Neural cell (in vitro differentiated cells): ENCODE data around the gene TUBB4B.

ENCODE experiments used
- EP300 ChIP-seq: fragments of 450-650 bp; conservative IDR thresholded peaks from 2 replicates; pipeline ENCODE4 v1.6.1; 2014; ENCODE audit warnings: antibody characterized with exemption, mild to moderate bottlenecking, moderate library complexity; ENCODE audit not compliant: poor library complexity, severe bottlenecking
- EZH2 ChIP-seq: fragments of 200-600, 300-800 bp; shearing (Covaris generic), sonication (generic); IDR thresholded peaks from 2 replicates; pipeline ENCODE4 v1.6.1; 2014; ENCODE audit warnings: antibody characterized with exemption, low read length, borderline replicate concordance, mild to moderate bottlenecking; ENCODE audit not compliant: insufficient read depth, poor library complexity, severe bottlenecking
- MXI1 ChIP-seq: fragments of 450-650 bp; conservative IDR thresholded peaks from 2 replicates; pipeline ENCODE4 v1.6.1; 2014; ENCODE audit warnings: antibody characterized with exemption, mild to moderate bottlenecking; ENCODE audit not compliant: poor library complexity, severe bottlenecking
- POLR2AphosphoS5 ChIP-seq: IDR thresholded peaks from 2 replicates; pipeline ENCODE4 v1.6.1; 2012
- RAD21 ChIP-seq: fragments of 450-650 bp; conservative IDR thresholded peaks from 2 replicates; pipeline ENCODE4 v1.6.1; 2014; ENCODE audit warnings: antibody characterized with exemption, mild to moderate bottlenecking, moderate library complexity
- REST ChIP-seq: IDR thresholded peaks from 2 replicates; pipeline ENCODE4 v1.6.1; 2012; ENCODE audit warnings: borderline replicate concordance
- SMC3 ChIP-seq: fragments of 450-650 bp; conservative IDR thresholded peaks from 2 replicates; pipeline ENCODE4 v1.6.1; 2014; ENCODE audit warnings: antibody characterized with exemption, mild to moderate bottlenecking, moderate library complexity; ENCODE audit not compliant: poor library complexity
- TAF1 ChIP-seq: IDR thresholded peaks from 2 replicates; pipeline ENCODE4 v1.6.1; 2012; ENCODE audit warnings: low read depth
- TF ChIP-seq, protein P1 (sequence below): fragments of 450-650 bp; IDR thresholded peaks from 2 replicates; pipeline ENCODE4 v1.5.1; 2014; ENCODE audit warnings: antibody characterized with exemption, mild to moderate bottlenecking, moderate library complexity; ENCODE audit not compliant: poor library complexity, severe bottlenecking

DNA sequence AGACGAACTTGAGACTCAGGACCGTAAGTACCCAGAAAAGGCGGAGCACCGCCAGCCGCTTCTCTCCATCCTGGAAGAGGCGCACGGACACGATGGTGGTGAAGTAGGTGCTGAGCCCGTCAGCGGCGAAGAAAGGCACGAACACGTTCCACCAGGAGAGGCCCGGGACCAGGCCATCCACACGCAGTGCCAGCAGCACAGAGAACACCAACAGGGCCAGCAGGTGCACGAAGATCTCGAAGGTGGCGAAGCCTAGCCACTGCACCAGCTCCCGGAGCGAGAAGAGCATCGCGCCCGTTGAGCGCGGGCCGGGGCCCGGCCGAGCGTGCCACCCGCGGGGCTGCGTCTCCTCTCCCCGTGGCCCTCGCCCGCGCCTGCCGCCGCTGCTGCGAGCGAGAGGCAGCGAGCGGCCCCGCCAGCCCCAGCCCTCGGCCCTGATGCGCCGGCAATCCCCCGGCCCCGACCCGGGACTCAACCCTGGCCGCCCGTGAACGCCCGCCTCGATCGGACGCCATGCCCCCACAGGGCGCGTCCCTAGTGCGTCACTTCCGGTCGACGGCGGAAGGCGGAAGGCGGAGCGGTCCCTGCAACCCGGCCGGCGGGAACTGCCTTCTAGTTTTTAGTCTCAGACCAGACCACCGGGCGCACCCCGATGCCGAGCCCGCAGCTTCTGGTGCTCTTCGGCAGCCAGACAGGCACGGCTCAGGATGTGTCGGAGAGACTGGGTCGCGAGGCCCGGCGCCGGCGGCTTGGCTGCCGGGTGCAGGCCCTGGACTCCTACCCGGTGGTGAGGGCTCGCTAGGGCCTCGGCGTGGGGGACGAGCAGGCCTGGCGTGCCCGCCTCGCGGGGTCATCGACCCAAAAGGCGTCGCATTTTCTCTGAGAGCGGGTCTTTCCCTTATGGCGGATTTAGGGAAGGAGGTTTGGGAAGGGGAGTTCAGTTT lies 35.7 kb upstream of the TUBB4B start, which contains the start of the genes NDOR1 and TMEM203:
- TF ChIP-seq, protein P1, sequence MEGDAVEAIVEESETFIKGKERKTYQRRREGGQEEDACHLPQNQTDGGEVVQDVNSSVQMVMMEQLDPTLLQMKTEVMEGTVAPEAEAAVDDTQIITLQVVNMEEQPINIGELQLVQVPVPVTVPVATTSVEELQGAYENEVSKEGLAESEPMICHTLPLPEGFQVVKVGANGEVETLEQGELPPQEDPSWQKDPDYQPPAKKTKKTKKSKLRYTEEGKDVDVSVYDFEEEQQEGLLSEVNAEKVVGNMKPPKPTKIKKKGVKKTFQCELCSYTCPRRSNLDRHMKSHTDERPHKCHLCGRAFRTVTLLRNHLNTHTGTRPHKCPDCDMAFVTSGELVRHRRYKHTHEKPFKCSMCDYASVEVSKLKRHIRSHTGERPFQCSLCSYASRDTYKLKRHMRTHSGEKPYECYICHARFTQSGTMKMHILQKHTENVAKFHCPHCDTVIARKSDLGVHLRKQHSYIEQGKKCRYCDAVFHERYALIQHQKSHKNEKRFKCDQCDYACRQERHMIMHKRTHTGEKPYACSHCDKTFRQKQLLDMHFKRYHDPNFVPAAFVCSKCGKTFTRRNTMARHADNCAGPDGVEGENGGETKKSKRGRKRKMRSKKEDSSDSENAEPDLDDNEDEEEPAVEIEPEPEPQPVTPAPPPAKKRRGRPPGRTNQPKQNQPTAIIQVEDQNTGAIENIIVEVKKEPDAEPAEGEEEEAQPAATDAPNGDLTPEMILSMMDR = no peak
- TF ChIP-seq POLR2AphosphoS5 (peak; percentile 95), TAF1 (peak; percentile 54), EZH2 (no peak), REST (no peak), RAD21 (peak; percentile 7), EP300 (peak; percentile 56), SMC3 (peak; percentile 6), MXI1 (peak; percentile 96)
